CD4-positive, alpha-beta T cell treated with Interleukin-17A for 4 hours (primary cell): ENCODE data around the gene CNTNAP4.

Source experiments
- DNase-seq: peaks from one replicate; pipeline ENCODE4 v3.0.0-alpha.2; 2020; ENCODE audit warnings: mixed read lengths

Gene CNTNAP4

GRCh38 chr16:76309639-76310335 is 32.6 kb downstream of the CNTNAP4 start:
- DNase-seq, result no peak

- no peak for DNase-seq
Measured at GRCh38 chr16:76311260-76311659, 34.1 kb downstream of the CNTNAP4 start.

GRCh38 chr16:76318565-76318964 is 41.4 kb downstream of the CNTNAP4 start:
- DNase-seq, result no peak

GRCh38 chr16:76329106-76329505 is 51.9 kb downstream of the CNTNAP4 start:
- DNase-seq, result no peak

- no peak for DNase-seq
Measured at GRCh38 chr16:76335180-76335974, 58.2 kb downstream of the CNTNAP4 start.

- no peak for DNase-seq
Measured at GRCh38 chr16:76336112-76336511, 58.9 kb downstream of the CNTNAP4 start.

GRCh38 chr16:76338472-76338871 is 61.3 kb downstream of the CNTNAP4 start:
- no peak for DNase-seq

- no peak for DNase-seq
Measured at GRCh38 chr16:76343769-76344168, 66.6 kb downstream of the CNTNAP4 start.

- DNase-seq, result no peak
Measured at GRCh38 chr16:76345163-76345661, 68.0 kb downstream of the CNTNAP4 start.

- no peak for DNase-seq
Measured at GRCh38 chr16:76346210-76346609, 69.0 kb downstream of the CNTNAP4 start.

GRCh38 chr16:76351441-76351840 is 74.2 kb downstream of the CNTNAP4 start:
- DNase-seq, result no peak

GRCh38 chr16:76360404-76360803 is 83.2 kb downstream of the CNTNAP4 start:
- DNase-seq, result no peak

- DNase-seq, result no peak
Measured at GRCh38 chr16:76370344-76370743, 93.1 kb downstream of the CNTNAP4 start.

- DNase-seq, result no peak
Measured at GRCh38 chr16:76371441-76371840, 94.2 kb downstream of the CNTNAP4 start.

- DNase-seq, result no peak
Measured at GRCh38 chr16:76373998-76374397, 96.8 kb downstream of the CNTNAP4 start.

- no peak for DNase-seq
Measured at GRCh38 chr16:76376988-76377387, 99.8 kb downstream of the CNTNAP4 start.

- DNase-seq, result no peak
Measured at GRCh38 chr16:76378020-76378419, 100.8 kb downstream of the CNTNAP4 start.

- DNase-seq, result no peak
Measured at GRCh38 chr16:76381096-76381495, 103.9 kb downstream of the CNTNAP4 start.

GRCh38 chr16:76385601-76386230 is 108.5 kb downstream of the CNTNAP4 start:
- DNase-seq, result no peak

- DNase-seq, result no peak
Measured at GRCh38 chr16:76386784-76387183, 109.6 kb downstream of the CNTNAP4 start.

GRCh38 chr16:76387994-76388393 is 110.8 kb downstream of the CNTNAP4 start:
- DNase-seq, result no peak

- DNase-seq, result no peak
Measured at GRCh38 chr16:76389126-76389525, 111.9 kb downstream of the CNTNAP4 start.

GRCh38 chr16:76390476-76390875 is 113.3 kb downstream of the CNTNAP4 start:
- DNase-seq, result no peak

- no peak for DNase-seq
Measured at GRCh38 chr16:76396977-76397376, 119.8 kb downstream of the CNTNAP4 start.
